ENCODE measurements around the gene ECE1.

DNA sequence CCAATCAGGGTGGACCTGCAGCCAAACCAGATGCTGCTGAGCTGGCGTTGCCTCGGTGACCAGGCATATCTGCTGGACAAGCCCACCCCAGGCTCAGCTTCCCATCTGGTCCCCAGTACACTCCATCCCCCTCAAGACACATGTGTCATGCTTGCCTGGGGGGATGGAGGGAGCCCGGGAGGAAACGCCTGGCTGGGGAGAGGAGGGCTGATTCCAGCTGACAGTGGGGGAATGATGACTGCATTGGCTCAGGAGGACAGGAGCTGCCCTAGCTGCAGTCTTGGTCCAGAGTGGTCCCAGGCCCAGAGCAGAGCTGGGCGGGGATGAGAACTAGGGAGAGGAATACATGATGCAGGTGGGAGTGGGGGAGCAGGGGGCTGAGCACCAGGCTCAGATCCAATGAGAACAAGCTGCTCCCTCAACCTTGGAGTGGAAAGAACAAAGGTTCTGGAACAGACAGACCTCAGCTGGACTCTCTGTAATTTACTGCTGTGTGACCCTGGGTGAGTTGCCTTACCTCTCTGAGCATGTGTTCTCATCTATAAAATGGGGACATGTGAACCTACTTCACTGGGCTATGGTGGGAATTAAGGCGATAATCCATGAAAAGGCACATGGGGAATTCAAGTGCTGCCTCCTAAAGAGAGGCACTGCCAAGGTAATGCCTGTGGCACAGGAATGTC, 23.1 kb upstream of the ECE1 start:
- TF ChIP-seq POLR2A (IDR thresholded peaks at IDR 0.05; ENCODE audit: low read depth, low read length) (no peak), POLR2AphosphoS5 (IDR thresholded peaks at IDR 0.05; ENCODE audit: low read length) (no peak), FOXK2 (IDR thresholded peaks at IDR 0.05) (no peak), HCFC1 (IDR thresholded peaks at IDR 0.05; ENCODE audit: low read length) (no peak), CHD4 (IDR thresholded peaks at IDR 0.05) (no peak), TARDBP (IDR thresholded peaks at IDR 0.05; ENCODE audit: borderline replicate concordance) (no peak)
- TF ChIP-seq, protein P1, sequence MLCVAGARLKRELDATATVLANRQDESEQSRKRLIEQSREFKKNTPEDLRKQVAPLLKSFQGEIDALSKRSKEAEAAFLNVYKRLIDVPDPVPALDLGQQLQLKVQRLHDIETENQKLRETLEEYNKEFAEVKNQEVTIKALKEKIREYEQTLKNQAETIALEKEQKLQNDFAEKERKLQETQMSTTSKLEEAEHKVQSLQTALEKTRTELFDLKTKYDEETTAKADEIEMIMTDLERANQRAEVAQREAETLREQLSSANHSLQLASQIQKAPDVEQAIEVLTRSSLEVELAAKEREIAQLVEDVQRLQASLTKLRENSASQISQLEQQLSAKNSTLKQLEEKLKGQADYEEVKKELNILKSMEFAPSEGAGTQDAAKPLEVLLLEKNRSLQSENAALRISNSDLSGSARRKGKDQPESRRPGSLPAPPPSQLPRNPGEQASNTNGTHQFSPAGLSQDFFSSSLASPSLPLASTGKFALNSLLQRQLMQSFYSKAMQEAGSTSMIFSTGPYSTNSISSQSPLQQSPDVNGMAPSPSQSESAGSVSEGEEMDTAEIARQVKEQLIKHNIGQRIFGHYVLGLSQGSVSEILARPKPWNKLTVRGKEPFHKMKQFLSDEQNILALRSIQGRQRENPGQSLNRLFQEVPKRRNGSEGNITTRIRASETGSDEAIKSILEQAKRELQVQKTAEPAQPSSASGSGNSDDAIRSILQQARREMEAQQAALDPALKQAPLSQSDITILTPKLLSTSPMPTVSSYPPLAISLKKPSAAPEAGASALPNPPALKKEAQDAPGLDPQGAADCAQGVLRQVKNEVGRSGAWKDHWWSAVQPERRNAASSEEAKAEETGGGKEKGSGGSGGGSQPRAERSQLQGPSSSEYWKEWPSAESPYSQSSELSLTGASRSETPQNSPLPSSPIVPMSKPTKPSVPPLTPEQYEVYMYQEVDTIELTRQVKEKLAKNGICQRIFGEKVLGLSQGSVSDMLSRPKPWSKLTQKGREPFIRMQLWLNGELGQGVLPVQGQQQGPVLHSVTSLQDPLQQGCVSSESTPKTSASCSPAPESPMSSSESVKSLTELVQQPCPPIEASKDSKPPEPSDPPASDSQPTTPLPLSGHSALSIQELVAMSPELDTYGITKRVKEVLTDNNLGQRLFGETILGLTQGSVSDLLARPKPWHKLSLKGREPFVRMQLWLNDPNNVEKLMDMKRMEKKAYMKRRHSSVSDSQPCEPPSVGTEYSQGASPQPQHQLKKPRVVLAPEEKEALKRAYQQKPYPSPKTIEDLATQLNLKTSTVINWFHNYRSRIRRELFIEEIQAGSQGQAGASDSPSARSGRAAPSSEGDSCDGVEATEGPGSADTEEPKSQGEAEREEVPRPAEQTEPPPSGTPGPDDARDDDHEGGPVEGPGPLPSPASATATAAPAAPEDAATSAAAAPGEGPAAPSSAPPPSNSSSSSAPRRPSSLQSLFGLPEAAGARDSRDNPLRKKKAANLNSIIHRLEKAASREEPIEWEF (IDR thresholded peaks at IDR 0.05; ENCODE audit: insufficient replicate concordance, low read depth, low read length), result no peak
- TF ChIP-seq, protein P2, sequence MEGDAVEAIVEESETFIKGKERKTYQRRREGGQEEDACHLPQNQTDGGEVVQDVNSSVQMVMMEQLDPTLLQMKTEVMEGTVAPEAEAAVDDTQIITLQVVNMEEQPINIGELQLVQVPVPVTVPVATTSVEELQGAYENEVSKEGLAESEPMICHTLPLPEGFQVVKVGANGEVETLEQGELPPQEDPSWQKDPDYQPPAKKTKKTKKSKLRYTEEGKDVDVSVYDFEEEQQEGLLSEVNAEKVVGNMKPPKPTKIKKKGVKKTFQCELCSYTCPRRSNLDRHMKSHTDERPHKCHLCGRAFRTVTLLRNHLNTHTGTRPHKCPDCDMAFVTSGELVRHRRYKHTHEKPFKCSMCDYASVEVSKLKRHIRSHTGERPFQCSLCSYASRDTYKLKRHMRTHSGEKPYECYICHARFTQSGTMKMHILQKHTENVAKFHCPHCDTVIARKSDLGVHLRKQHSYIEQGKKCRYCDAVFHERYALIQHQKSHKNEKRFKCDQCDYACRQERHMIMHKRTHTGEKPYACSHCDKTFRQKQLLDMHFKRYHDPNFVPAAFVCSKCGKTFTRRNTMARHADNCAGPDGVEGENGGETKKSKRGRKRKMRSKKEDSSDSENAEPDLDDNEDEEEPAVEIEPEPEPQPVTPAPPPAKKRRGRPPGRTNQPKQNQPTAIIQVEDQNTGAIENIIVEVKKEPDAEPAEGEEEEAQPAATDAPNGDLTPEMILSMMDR (IDR thresholded peaks at IDR 0.05 in 2 of 3, conservative IDR thresholded peaks at IDR 0.05 in 1 of 3; ENCODE audit: control insufficient read depth in 2 of 3, extremely low read depth in 1 of 3, insufficient read depth in 1 of 3, low read depth in 3 of 3, low read length in 3 of 3), result no peak

Data from GM12878 (cell line).